PC-3 (cell line): Measurements from ENCODE around the gene STAT5B. TPM values are rescaled to one million over a fixed set of nuclear protein-coding genes. Genes with fewer than 3 reads are reported as not detected.

ENCODE experiments used
- ATAC-seq: fragments of 200-7000 bp; cut with Tn5 transposase; 2 replicates; pipeline ENCODE4 v1.9.1; 2020; ENCODE audit warnings: mild to moderate bottlenecking, moderate library complexity
- BruUV-seq: library from RNA; stranded (reverse); fragments of 400-500 nt; replicated peaks from 2 replicates; lab custom pipeline; 2021; lab: Mats Ljungman, UMichigan
- CTCF ChIA-PET: fragments of 300-600 bp; sonication (Branson Sonifier 250); formaldehyde crosslinking; loops from one replicate; lab custom pipeline; 2022; ENCODE audit warnings: antibody characterized with exemption; lab: Charles Lee
- POLR2A ChIA-PET: fragments of 300-600 bp; sonication (Branson Sonifier 250); formaldehyde crosslinking; loops from one replicate; lab custom pipeline; 2022; ENCODE audit warnings: antibody characterized with exemption; ENCODE audit not compliant: unreplicated experiment; lab: Charles Lee
- DNase-seq: peaks from one replicate; pipeline ENCODE4 v3.0.0-alpha.2; 2015
- H2AFZ ChIP-seq: fragments of 300-600 bp; sonication (generic); 2 replicates; pipeline ENCODE4 v1.6.0; 2016; ENCODE audit warnings: antibody characterized with exemption, low read length
- H3F3A ChIP-seq: fragments of 300-600 bp; sonication (generic); one replicate; pipeline ENCODE4 v1.6.0; 2017; ENCODE audit warnings: antibody characterized with exemption, low read length, control low read depth, mild to moderate bottlenecking; ENCODE audit not compliant: unreplicated experiment
- H3K27ac ChIP-seq: fragments of 300-600 bp; sonication (generic); 2 replicates; pipeline ENCODE4 v1.5.1; 2016; ENCODE audit warnings: mild to moderate bottlenecking, low read length
- H3K27me3 ChIP-seq: fragments of 300-600 bp; sonication (generic); 2 replicates; pipeline ENCODE4 v1.6.1; 2016; ENCODE audit warnings: low read length, mixed read lengths
- H3K36me3 ChIP-seq: fragments of 300-600 bp; sonication (generic); 2 replicates; pipeline ENCODE4 v1.6.1; 2016; ENCODE audit warnings: low read depth, mixed run types, low read length, mixed read lengths
- H3K4me1 ChIP-seq: fragments of 300-600 bp; sonication (generic); 2 replicates; pipeline ENCODE4 v1.5.1; 2016; ENCODE audit warnings: low read length; ENCODE audit not compliant: insufficient read depth
- H3K4me2 ChIP-seq: fragments of 300-600 bp; sonication (generic); 2 replicates; pipeline ENCODE4 v1.6.0; 2016; ENCODE audit warnings: low read length
- H3K4me3 ChIP-seq: fragments of 300-600 bp; sonication (generic); 2 replicates; pipeline ENCODE4 v1.5.1; 2016; ENCODE audit warnings: mild to moderate bottlenecking, low read length, mixed read lengths
- H3K79me2 ChIP-seq: fragments of 300-600 bp; sonication (generic); 2 replicates; pipeline ENCODE4 v1.6.1; 2017; ENCODE audit warnings: low read length, mixed read lengths
- H3K9ac ChIP-seq: fragments of 300-600 bp; sonication (generic); 2 replicates; pipeline ENCODE4 v1.6.0; 2016; ENCODE audit warnings: mild to moderate bottlenecking, low read length
- H3K9me2 ChIP-seq: fragments of 300-600 bp; sonication (generic); replicated peaks from 2 replicates; pipeline ENCODE4 v1.6.1; 2016; ENCODE audit warnings: mixed run types, low read length, mixed read lengths
- H3K9me3 ChIP-seq: fragments of 300-600 bp; sonication (generic); 2 replicates; pipeline ENCODE4 v1.6.1; 2016; ENCODE audit warnings: low read length, mixed read lengths
- H4K20me1 ChIP-seq: fragments of 300-600 bp; sonication (generic); 2 replicates; pipeline ENCODE4 v1.6.1; 2016; ENCODE audit warnings: low read length, mixed read lengths
- CTCF ChIP-seq: fragments of 300-600 bp; sonication (generic); conservative IDR thresholded peaks from 2 replicates; pipeline ENCODE4 v1.5.1; 2017; ENCODE audit warnings: antibody characterized with exemption, low read depth, mild to moderate bottlenecking, low read length
- EZH2 ChIP-seq: fragments of 300-600 bp; sonication (generic); IDR thresholded peaks from one replicate; pipeline ENCODE4 v1.6.1; 2017; ENCODE audit warnings: antibody characterized with exemption, mild to moderate bottlenecking, low read length; ENCODE audit not compliant: unreplicated experiment
- EZH2phosphoT487 ChIP-seq: fragments of 300-600 bp; sonication (generic); IDR thresholded peaks from 2 replicates; pipeline ENCODE4 v1.6.1; 2018; ENCODE audit warnings: mild to moderate bottlenecking, antibody characterized with exemption, low read length, borderline replicate concordance
- intact Hi-C: fragments of 100-400 bp; cut with micrococcal nuclease; formaldehyde crosslinking; loops from 2 replicates; pipeline ENCODE4 v1.9.0; 2023
- total RNA-seq: library from RNA; depleted of rRNA; stranded (reverse); fragments of >200 nt; gene quantifications from 2 replicates; pipeline ENCODE4 v1.2.3, GENCODE V29; 2014

Gene STAT5B
- total RNA-seq, 1 experiment from 2014 or later: not detected

- intact Hi-C loops: no loop called here
- Histone ChIP-seq H3F3A (no peaks in the 10 kb centered on the region), H2AFZ (no peak overlapping the region), H3K79me2 (no peaks in the 10 kb centered on the region), H3K9ac (no peak overlapping the region), H3K4me1 (no peaks in the 10 kb centered on the region), H3K9me3 (no peaks in the 10 kb centered on the region), H4K20me1 (no peaks in the 10 kb centered on the region), H3K4me2 (no peak overlapping the region), H3K27me3 (no peaks in the 10 kb centered on the region), H3K9me2 (no peaks in the 10 kb centered on the region), H3K27ac (no peak overlapping the region), H3K4me3 (no peak overlapping the region), H3K36me3 (no peaks in the 10 kb centered on the region)
- no peak for ATAC-seq
- TF ChIP-seq EZH2phosphoT487 (no peak), EZH2 (no peak), CTCF (no peak)
- POLR2A ChIA-PET: no interaction called here
- CTCF ChIA-PET: no interaction called here
- BruUV-seq: no TSS peak
- no peak for DNase-seq
Observed at GRCh38 chr17:42281571-42282096, 5.4 kb upstream of the STAT5B start.

GRCh38 chr17:42279776-42280630 lies 3.8 kb upstream of the STAT5B start:
- BruUV-seq: no TSS peak

More at GRCh38 chr17:42279776-42280630, 3.8 kb upstream of the STAT5B start:
- CTCF ChIA-PET: no interaction called here
- Histone ChIP-seq H3K4me2 (no peak overlapping the region), H3K4me1 (no peaks in the 10 kb centered on the region), H3K36me3 (no peaks in the 10 kb centered on the region), H2AFZ (no peak overlapping the region), H3K27ac (no peak overlapping the region), H3K9me2 (no peaks in the 10 kb centered on the region), H3K79me2 (no peaks in the 10 kb centered on the region), H4K20me1 (no peaks in the 10 kb centered on the region), H3K27me3 (no peaks in the 10 kb centered on the region), H3K9me3 (no peaks in the 10 kb centered on the region), H3K9ac (no peak overlapping the region), H3K4me3 (no peak overlapping the region), H3F3A (no peaks in the 10 kb centered on the region)
- ATAC-seq: no peak
- TF ChIP-seq CTCF (no peak), EZH2phosphoT487 (no peak), EZH2 (no peak)
- DNase-seq: no peak
- POLR2A ChIA-PET: no interaction called here
- intact Hi-C loops: no loop called here
